Activated CD4-positive, alpha-beta T cell treated with anti-CD3 and anti-CD28 coated beads for 36 hours (primary cell): ENCODE results near the gene OTOGL. TPM values are rescaled to one million over a fixed set of nuclear protein-coding genes. Genes with fewer than 3 reads are reported as not detected.
A peak's percentile ranks its signal among the peaks of the same experiment; 100 is the strongest.

Source experiments
- ATAC-seq: fragments of 200-7000 bp; cut with Tn5 transposase; one replicate; pipeline ENCODE4 v1.10.0; 2021; ENCODE audit warnings: mild to moderate bottlenecking, moderate library complexity
- CTCF ChIA-PET: fragments of 350-600 bp; sonication (Branson Sonifier 250); formaldehyde crosslinking; loops from one replicate; lab custom pipeline; 2021; ENCODE audit warnings: antibody characterized with exemption; lab: Charles Lee
- POLR2A ChIA-PET: fragments of 350-600 bp; sonication (Branson Sonifier 250); formaldehyde crosslinking; loops from one replicate; lab custom pipeline; 2021; ENCODE audit warnings: antibody characterized with exemption, inconsistent platforms; lab: Charles Lee
- DNase-seq: peaks from one replicate; pipeline ENCODE4 v3.0.0-alpha.2; 2020
- H3K27ac Mint-ChIP-seq: one replicate; pipeline ENCODE4 v1.8.0; 2021; ENCODE audit warnings: mixed read lengths
- H3K27me3 Mint-ChIP-seq: one replicate; pipeline ENCODE4 v1.8.0; 2021; ENCODE audit warnings: mixed read lengths
- H3K36me3 Mint-ChIP-seq: one replicate; pipeline ENCODE4 v1.8.0; 2021; ENCODE audit warnings: low read depth, mixed read lengths
- H3K4me1 Mint-ChIP-seq: one replicate; pipeline ENCODE4 v1.8.0; 2021; ENCODE audit warnings: mixed read lengths
- H3K4me3 Mint-ChIP-seq: one replicate; pipeline ENCODE4 v1.8.0; 2021; ENCODE audit warnings: mild to moderate bottlenecking, moderate library complexity, mixed read lengths
- H3K9me3 Mint-ChIP-seq: one replicate; pipeline ENCODE4 v1.8.0; 2021; ENCODE audit warnings: low read depth, mixed read lengths
- intact Hi-C, 2 experiments: fragments of 100-400 bp; cut with DNase I in 1 of 2; cut with micrococcal nuclease in 1 of 2; formaldehyde crosslinking; loops; one replicate each; pipeline versions ENCODE4 v1.14.2 to v1.15.1; 2022 to 2024; cut with DNase I, micrococcal nuclease
- total RNA-seq, 2 experiments: library from RNA; stranded (reverse); gene quantifications; one replicate each; pipeline ENCODE4 v1.2.3, GENCODE V29; 2021

OTOGL gene
- total RNA-seq, 2 experiments from 2014 or later = not detected

DNA sequence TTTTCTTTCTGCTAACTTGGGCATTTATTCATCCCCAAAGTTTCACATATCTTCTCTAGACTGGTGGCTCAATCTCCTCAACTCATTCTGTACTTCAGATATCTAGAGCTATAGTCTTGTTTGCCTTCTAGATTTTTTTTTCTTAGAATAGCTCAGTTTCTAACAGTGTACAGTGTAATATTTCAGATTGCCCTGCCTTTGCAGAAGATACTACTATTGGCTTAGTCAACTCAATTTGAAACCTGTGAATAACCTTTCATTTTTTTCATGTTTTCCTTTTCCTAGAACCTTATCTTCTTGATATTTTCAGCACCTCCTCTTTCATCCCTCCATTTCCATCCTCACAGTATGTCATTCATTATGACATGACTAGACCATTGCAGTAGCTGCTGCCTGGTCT lies 69.6 kb downstream of the OTOGL start:
- no peaks in the 10 kb centered on the region for H3K4me1 Mint-ChIP-seq
- peaks cover 13% of the 10 kb centered on the region for H3K27me3 Mint-ChIP-seq
- H3K4me3 Mint-ChIP-seq = no peak overlapping the region
- H3K9me3 Mint-ChIP-seq = no peaks in the 10 kb centered on the region
- intact Hi-C loops = no loop called here
- ChIA-PET POLR2A (no interaction called here), CTCF (no interaction called here)
- peak; percentile 57 for ATAC-seq
- H3K36me3 Mint-ChIP-seq = no peaks in the 10 kb centered on the region
- no peak overlapping the region for H3K27ac Mint-ChIP-seq
- no peak for DNase-seq

DNA sequence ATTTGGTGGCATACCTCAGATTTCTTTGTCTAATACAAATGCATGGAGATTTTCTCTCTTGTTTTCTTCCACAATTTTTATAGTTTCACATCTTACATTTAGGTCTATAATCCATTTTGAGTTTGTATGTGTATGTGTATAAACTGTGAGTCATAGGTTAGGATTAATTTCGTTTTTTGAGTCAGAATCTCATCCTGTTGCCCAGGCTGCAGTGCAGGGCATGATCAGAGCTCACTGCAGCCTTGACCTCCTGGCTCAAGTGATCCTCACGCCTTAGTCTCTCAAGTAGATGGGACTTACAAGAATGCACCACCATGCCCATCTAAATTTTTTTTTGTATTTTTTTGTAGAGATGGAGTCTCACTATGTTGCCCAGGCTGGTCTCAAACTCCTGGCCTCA lies 71.6 kb downstream of the OTOGL start:
- CTCF ChIA-PET = no interaction called here
- DNase-seq (no peak), ATAC-seq (no peak)
- H3K4me1 Mint-ChIP-seq = no peaks in the 10 kb centered on the region
- no peak overlapping the region for H3K27ac Mint-ChIP-seq
- peaks cover 16% of the 10 kb centered on the region for H3K27me3 Mint-ChIP-seq
- POLR2A ChIA-PET = no interaction called here
- H3K9me3 Mint-ChIP-seq = no peaks in the 10 kb centered on the region
- intact Hi-C loops = no loop called here
- H3K4me3 Mint-ChIP-seq = no peak overlapping the region
- no peaks in the 10 kb centered on the region for H3K36me3 Mint-ChIP-seq

DNA sequence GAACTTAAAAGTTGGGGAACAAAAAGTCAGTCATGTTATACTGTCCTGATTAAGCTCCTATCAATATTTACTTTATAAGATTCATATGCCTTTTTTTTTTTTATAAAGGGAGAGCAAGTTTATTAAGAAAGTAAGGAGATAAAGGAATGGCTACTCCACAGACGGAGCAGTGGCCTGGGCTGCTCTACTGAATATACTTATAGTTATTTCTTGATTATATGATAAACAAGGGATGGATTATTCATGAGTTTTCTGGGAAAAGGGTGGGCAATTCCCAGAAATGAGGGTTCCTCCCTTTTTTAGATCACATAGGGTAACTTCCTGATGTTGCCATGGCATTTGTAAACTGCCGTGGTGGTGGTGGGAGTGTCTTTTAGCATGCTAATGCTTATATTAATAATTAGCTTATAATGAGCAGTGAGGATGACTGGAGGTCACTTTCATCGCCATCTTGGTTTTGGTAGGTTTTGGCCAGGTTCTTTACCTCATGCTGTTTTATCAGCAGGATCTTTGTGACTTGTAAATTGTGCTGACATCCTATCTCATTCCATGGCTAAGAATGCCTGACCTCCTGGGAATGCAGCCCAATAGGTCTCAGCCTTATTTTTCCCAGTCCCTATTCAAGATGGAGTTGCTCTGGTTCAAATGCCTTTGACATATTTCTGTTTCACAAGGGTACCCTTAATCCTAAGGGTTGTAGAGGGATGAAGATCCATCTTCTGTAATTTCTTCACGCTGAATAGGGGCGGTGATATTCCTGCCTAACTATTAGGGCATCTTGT lies 73.9 kb downstream of the OTOGL start:
- CTCF ChIA-PET = interaction anchor here (0.8 kb wide), 1 partner anchor 14 kb away, joined by 3 read pairs; no protein-coding TSS in a partner anchor
- H3K4me3 Mint-ChIP-seq = no peak overlapping the region
- DNase-seq (no peak), ATAC-seq (no peak)
- H3K27ac Mint-ChIP-seq = no peak overlapping the region
- H3K27me3 Mint-ChIP-seq = peaks cover 13% of the 10 kb centered on the region
- intact Hi-C loops = no loop called here
- no peaks in the 10 kb centered on the region for H3K9me3 Mint-ChIP-seq
- no peaks in the 10 kb centered on the region for H3K4me1 Mint-ChIP-seq
- POLR2A ChIA-PET = no interaction called here
- no peaks in the 10 kb centered on the region for H3K36me3 Mint-ChIP-seq

DNA sequence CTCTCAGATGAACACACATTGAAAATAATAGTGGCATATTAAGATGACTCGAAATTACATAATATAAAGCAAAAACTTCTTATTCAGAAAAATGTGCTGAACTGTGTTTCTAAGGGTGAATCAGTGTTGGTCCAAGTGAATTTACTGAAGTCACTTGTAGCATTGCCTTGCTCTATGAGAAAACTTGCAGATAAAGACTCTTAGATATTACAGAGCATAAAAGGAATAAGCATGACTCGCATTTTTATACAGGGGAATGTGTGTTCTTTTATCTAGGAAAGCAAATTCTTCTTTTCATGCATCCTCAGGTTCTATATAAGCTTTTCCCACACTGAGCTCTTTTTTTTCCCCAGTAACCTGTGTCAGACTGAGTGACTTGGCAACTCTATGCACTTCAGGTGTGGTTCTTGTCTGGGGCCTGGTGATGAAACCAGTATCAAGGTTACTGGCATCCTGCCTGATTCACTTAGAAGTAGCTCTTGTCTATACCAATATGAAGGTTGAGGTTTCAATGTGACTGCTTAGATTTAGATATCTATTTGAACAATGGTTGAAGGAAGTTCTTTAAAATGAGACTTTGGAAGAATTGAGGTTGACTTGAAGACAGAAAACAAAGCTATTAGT lies 76.1 kb downstream of the OTOGL start:
- peaks cover 11% of the 10 kb centered on the region for H3K27me3 Mint-ChIP-seq

DNA sequence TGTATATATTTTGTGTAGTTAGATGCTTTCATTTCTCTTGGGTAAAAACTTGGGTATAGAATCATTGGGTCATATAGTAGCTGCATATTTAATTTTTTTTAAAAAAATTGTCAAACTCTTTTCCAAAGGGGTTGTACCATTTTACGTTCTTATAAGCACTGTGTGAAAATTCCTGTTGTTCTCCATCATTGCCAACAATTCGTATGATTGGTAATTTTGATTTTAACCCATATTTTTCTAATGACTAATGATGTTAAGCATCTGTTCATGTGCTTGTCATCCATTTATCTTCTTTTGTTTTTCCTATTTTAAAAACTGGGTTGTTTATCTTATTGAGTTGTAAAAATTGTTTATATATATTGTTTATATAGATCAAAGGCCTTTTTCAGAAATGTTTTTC lies 77.4 kb downstream of the OTOGL start:
- POLR2A ChIA-PET = no interaction called here
- H3K4me3 Mint-ChIP-seq = no peak overlapping the region
- H3K9me3 Mint-ChIP-seq = no peaks in the 10 kb centered on the region
- CTCF ChIA-PET = interaction anchor here (0.9 to 1.0 kb wide), 2 partner anchors 18 to 231 kb away, joined by 3 to 6 read pairs; no protein-coding TSS in a partner anchor
- DNase-seq = no peak
- peaks cover 6% of the 10 kb centered on the region for H3K27me3 Mint-ChIP-seq
- peaks cover 5% of the 10 kb centered on the region for H3K4me1 Mint-ChIP-seq
- intact Hi-C loops = no loop called here
- no peaks in the 10 kb centered on the region for H3K36me3 Mint-ChIP-seq
- H3K27ac Mint-ChIP-seq = no peak overlapping the region
- no peak for ATAC-seq

More for the DNA sequence above, 76.1 kb downstream of the OTOGL start:
- H3K36me3 Mint-ChIP-seq = no peaks in the 10 kb centered on the region
- no peak overlapping the region for H3K4me3 Mint-ChIP-seq
- H3K4me1 Mint-ChIP-seq = peaks cover 5% of the 10 kb centered on the region
- ATAC-seq (peak; percentile 74), DNase-seq (no peak)
- ChIA-PET CTCF (interaction anchor here (1.0 to 1.1 kb wide), 2 partner anchors 230 to 556 kb away, joined by 3 read pairs; no protein-coding TSS in a partner anchor), POLR2A (no interaction called here)
- no peak overlapping the region for H3K27ac Mint-ChIP-seq
- intact Hi-C loops = no loop called here
- H3K9me3 Mint-ChIP-seq = no peaks in the 10 kb centered on the region

DNA sequence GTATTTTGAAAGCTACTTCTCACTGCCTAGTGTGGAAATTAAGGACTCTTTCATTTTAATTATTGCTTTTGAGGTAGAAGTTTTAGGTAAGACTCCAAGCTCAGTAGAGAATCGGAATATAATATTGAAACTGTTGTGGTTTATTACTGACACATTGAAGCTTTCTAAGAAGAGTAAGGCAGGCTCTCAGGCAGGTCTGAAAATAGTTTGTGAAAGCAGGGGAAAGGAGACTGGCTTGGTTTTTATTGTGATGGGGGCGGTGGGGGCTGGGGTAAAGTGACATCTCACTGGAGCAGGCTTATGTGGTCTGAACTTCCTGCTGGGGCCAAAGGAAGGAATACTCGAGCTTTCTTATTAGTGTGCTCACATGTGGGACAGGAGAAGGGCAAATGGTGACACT lies 79.5 kb downstream of the OTOGL start:
- Mint-ChIP-seq H3K27ac (no peak overlapping the region), H3K36me3 (no peaks in the 10 kb centered on the region), H3K9me3 (no peaks in the 10 kb centered on the region), H3K4me1 (peaks cover 5% of the 10 kb centered on the region), H3K27me3 (peaks cover 4% of the 10 kb centered on the region), H3K4me3 (no peak overlapping the region)
- ChIA-PET POLR2A (no interaction called here), CTCF (no interaction called here)
- intact Hi-C loops = no loop called here
- peak; percentile 25 for DNase-seq
- ATAC-seq = peak; percentile 60

DNA sequence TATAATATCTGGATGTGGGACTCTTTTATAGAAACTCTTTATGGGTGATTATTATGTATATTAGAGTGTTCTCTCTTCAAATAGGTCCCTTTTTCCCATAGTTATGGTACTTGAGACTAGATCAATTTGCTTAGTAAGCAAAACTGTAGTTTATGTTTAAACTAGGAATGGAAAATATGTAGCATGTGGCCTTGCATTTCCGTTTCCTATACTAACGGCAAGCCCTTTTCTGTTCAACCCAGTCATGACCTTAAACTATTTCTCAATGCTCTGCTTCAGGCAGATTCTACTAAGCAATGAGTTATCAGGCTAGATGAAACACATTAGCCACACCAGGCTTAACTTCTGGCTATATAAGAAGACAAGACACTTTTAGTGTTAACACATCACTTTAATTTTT lies 84.6 kb downstream of the OTOGL start:
- POLR2A ChIA-PET = no interaction called here
- Mint-ChIP-seq H3K27me3 (no peaks in the 10 kb centered on the region), H3K4me1 (peaks cover 6% of the 10 kb centered on the region), H3K36me3 (no peaks in the 10 kb centered on the region), H3K9me3 (no peaks in the 10 kb centered on the region), H3K4me3 (no peak overlapping the region), H3K27ac (no peak overlapping the region)
- intact Hi-C loops = loop anchor here in 1 of 2 experiments (1.0 to 10.0 kb wide), 2 partner anchors 449 to 637 kb away; no protein-coding TSS in a partner anchor
- CTCF ChIA-PET = no interaction called here
- no peak for DNase-seq
- ATAC-seq = no peak

DNA sequence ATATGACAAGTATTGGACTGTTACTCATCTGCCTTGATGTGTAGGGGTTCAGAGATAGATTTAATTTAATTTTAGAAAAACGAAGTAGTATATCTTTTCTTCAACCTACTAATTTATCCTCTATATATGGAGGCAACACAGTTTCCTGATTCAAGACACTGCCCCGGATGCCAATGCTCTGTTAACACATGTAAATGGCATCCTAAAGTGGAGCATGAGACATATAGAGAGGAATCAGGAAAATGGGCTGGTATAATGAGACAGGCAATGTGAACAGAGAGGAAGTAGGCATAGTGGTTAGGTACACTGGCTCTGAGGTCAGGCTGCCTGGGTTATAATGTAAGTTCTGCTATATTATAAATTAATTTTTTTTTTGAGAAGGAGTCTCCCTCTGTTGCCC lies 85.6 kb downstream of the OTOGL start:
- H3K27ac Mint-ChIP-seq = no peak overlapping the region
- ChIA-PET POLR2A (no interaction called here), CTCF (no interaction called here)
- ATAC-seq (no peak), DNase-seq (no peak)
- H3K9me3 Mint-ChIP-seq = no peaks in the 10 kb centered on the region
- no peak overlapping the region for H3K4me3 Mint-ChIP-seq
- intact Hi-C loops = loop anchor here in 1 of 2 experiments (5.0 to 10.0 kb wide), 2 partner anchors 133 to 450 kb away; no protein-coding TSS in a partner anchor
- H3K4me1 Mint-ChIP-seq = peaks cover 5% of the 10 kb centered on the region
- no peaks in the 10 kb centered on the region for H3K27me3 Mint-ChIP-seq
- H3K36me3 Mint-ChIP-seq = no peaks in the 10 kb centered on the region

DNA sequence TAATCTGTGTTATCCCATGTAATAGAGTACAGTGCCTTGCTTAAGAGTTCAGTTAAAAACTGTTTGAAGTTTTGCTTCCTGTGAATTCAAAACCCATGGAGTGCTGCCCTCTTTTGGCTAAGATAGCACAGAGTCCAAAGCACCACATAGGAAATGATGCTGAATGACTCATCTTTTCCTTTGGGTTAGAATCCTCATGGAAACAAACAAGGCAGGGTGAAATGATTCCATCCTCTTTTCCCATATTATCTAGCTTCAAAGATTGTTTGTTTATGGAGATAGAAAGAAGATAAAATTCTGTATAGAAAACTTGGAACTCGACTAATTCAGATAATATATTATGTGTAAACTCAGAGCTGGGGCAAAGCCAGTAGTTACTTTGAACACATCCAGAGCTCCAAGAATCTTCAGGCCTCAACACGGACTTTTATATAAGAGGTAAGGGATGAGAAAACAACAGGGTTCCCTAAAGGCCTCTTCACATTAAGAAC lies 87.4 kb downstream of the OTOGL start:
- Mint-ChIP-seq H3K36me3 (no peaks in the 10 kb centered on the region), H3K9me3 (no peaks in the 10 kb centered on the region), H3K27me3 (no peaks in the 10 kb centered on the region), H3K27ac (no peak overlapping the region), H3K4me1 (peaks cover 5% of the 10 kb centered on the region), H3K4me3 (no peak overlapping the region)
- ATAC-seq (peak; percentile 85), DNase-seq (peak; percentile 30)
- intact Hi-C loops = loop anchor here (2.0 to 10.0 kb wide), 4 partner anchors 134 to 452 kb away; partner anchors contain the start of gene PPP1R12A (in 1 of the 2)
- CTCF ChIA-PET = interaction anchor here (0.6 to 1.7 kb wide), 4 partner anchors 14 to 84 kb away, joined by 3 to 6 read pairs (median 3); no protein-coding TSS in a partner anchor
- POLR2A ChIA-PET = no interaction called here

DNA sequence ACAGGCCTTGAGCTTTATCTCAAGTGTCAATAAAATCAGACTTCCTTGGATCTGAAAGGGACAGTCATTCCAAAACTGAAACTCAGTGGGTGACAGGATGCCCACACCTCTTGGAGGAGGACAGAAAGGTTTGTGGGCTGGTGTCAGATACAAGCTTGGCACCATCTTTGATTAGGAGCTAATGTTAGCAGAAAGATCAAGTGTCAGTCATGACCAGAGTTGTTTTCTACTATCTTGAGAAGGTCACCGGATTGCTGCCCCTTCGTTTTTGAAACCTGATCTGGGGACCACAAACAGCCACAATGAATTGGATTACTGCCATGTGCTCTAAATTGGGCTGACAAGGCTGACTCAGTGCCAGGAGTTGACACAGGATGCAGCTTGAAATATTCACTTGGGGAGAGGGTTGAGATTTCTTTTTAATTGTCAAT lies 88.3 kb downstream of the OTOGL start:
- POLR2A ChIA-PET = no interaction called here
- peak; percentile 18 for DNase-seq
- no peaks in the 10 kb centered on the region for H3K36me3 Mint-ChIP-seq
- CTCF ChIA-PET = interaction anchor here (1.3 to 1.7 kb wide), 2 partner anchors 46 to 83 kb away, joined by 3 to 6 read pairs; no protein-coding TSS in a partner anchor
- intact Hi-C loops = loop anchor here (2.0 to 10.0 kb wide), 4 partner anchors 135 to 453 kb away; partner anchors contain the start of gene PPP1R12A (in 1 of the 2)
- peak; percentile 64 for ATAC-seq
- H3K4me1 Mint-ChIP-seq = peaks cover 5% of the 10 kb centered on the region
- no peak overlapping the region for H3K27ac Mint-ChIP-seq
- no peaks in the 10 kb centered on the region for H3K9me3 Mint-ChIP-seq
- H3K4me3 Mint-ChIP-seq = no peak overlapping the region
- no peaks in the 10 kb centered on the region for H3K27me3 Mint-ChIP-seq

DNA sequence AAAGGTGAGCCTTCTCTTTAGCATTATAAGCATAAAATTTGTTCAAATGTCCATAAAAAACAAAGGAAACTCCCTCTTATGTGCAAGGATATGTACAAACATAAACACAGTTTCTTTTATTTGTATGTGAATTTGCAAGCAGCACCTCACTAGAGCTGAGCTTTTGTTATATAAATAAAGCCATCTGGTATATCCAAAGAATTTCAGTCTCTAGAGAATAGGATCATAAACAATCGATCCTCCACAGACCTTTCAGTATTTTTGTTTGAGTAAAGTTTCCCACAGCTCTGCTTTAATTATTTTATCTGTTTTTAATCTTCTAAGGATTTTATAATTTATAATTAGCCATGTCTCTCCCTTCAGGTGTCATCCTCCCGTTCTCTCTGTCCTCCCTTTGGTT lies 89.2 kb downstream of the OTOGL start:
- CTCF ChIA-PET = interaction anchor here (0.6 to 0.8 kb wide), 2 partner anchors 81 to 1958 kb away, joined by 3 read pairs; no protein-coding TSS in a partner anchor
- ATAC-seq (no peak), DNase-seq (no peak)
- intact Hi-C loops = loop anchor here in 1 of 2 experiments (5.0 to 10.0 kb wide), 2 partner anchors 136 to 454 kb away; no protein-coding TSS in a partner anchor
- POLR2A ChIA-PET = no interaction called here
- no peaks in the 10 kb centered on the region for H3K27me3 Mint-ChIP-seq
- peaks cover 5% of the 10 kb centered on the region for H3K4me1 Mint-ChIP-seq
- no peak overlapping the region for H3K4me3 Mint-ChIP-seq
- no peaks in the 10 kb centered on the region for H3K36me3 Mint-ChIP-seq
- no peak overlapping the region for H3K27ac Mint-ChIP-seq
- no peaks in the 10 kb centered on the region for H3K9me3 Mint-ChIP-seq
